ENCODE results near the gene PEPD.

Gene PEPD

DNA sequence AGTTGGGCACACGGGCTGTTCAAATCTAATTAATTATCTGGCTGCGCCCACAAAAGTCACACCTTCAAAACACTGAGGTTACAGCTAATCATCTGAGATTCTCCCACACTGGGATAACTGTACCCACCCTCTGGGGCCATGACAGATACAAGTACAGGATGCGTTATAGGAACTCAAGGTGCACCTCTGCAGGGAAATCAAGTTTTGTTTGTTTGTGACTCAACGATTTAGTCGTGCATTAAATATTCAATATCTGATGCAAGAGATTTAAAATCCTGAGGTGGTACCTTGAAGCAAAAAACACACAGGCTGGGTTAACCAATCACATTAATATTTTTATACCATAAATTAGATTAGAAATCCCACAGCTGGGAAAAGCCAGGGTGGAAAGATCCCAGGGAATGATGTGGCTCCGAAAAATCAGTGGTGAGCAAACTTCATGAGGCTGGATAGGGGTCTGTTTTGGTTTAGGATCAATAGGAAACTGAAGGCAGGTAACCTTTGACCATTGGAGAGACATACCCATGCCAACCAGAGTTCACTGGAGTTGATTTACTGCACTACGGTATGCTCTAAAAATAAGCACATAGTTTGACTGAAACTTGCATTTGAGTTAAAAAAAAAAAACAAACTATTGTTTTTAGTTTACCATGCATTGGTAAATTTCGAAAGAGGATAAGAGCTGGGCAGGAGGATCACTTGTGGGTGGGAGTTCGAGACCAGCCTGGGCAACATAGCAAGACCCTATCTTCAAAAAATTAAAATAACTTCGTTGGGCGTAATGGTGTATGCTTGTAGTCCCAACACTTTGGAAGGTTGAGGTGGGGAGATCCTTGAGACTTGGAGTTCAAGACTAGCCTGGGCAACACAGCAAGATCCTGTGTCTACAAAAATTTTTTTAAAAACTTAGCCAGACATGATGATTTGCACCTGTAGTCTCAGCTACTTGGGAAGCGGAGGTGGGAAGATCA is 172.0 kb downstream of the PEPD start:
- no peak for DNase-seq

DNA sequence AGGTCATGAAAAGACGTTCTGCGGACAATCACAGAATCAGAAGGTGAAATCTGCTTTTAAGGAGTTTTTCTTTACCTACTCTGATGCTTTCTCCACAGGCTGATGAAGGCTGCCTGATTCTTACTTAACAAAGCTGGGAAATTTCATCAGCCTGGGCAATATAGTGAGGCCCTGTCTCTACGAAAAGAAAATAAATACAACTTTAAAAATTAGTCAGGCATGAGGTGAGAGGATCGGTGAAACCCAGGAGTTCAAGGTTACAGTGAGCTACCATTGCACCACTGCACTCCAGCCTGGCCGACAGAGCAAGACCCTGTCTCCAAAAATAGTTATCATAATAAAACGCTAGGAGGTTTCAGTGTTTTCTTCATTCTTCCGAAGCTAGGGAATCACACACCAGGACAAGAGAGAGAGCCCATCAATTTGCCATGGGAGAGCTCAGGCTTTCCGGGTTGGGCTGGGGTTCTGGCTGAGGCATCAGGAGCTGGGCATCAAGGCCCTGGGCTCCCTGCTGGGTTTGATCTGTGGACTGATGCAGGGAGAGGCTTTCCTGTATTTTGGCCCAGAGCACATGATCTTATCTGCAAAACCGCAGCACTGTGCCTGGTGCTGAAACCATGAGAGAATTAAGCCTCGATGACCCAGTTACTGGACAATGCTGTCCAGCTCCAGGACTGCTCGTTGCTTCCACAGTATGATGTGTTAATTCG is 173.1 kb downstream of the PEPD start:
- no peak for DNase-seq

DNA sequence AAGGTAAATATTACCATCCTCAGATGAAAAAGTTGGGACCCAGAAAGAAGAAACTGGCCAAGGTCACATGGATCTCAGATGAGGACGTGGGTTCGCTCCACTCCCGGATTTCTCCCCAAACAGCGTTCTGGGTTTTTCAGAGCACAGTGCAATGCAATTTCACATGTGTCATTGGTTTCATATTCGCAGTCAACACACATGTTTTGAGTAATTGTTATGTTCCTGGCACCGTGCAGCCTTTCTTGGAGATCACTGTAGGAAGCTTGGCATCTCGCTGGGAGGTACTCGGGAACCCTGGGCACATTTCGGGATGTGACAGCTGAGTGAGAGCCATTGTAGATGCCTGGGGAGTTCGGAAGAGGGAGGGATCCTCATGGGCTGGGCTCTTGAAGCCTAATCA is 174.3 kb downstream of the PEPD start:
- DNase-seq = no peak

DNA sequence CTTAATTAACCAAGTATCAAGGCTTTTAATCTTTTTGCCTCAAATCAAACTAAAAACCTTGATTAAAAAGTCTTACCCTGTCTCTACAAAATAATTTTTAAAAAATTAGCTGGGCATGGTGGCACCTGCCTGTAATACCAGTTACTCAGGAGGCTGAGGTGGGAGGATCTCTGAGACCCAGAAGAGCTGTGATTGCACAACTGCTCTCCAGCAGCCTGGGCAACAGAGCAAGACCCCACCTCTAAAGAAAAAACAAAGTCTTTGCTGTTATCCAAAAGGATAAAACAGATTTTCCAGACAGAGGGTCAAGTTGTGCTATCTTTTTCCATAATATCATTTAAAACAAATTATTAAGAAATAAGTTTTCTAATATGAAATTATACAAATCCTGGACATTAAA is 174.9 kb downstream of the PEPD start:
- DNase-seq = no peak

DNA sequence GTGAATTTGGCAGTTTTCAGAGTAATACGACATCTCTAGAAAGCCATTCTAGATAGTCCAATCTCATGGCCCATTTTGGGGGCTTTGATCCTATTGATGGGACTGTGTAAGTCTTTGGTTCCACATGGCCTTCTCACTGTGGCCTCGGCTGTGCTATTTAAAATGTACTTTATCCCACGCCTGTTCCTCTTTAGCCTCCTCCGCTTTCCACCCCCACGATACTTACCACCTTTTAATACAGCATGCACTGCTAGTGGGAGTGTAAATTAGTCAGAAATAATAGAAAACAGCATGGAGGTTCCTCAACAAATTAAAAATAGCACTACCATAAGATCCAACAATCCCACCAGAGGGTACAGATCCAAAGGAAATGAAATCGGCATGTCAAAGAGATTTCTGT is 176.4 kb downstream of the PEPD start:
- peak; percentile 14 for DNase-seq

DNA sequence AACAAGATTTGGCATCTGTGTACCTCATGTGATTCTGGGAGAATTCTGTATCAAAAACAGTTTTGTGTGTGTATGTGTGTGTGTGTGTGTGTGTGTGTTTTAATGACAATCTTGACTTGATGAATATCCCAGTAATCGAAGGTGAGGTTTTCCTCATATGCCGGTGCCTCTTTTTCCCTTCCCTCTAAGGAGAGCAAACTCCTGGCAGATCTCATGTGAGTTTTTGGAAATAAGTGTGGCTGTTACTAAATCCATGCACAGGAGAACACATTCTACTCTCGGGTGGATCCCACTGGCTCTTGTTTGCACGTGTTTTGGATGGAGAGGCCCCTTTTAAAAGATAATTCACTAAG is 177.0 kb downstream of the PEPD start:
- no peak for DNase-seq

DNA sequence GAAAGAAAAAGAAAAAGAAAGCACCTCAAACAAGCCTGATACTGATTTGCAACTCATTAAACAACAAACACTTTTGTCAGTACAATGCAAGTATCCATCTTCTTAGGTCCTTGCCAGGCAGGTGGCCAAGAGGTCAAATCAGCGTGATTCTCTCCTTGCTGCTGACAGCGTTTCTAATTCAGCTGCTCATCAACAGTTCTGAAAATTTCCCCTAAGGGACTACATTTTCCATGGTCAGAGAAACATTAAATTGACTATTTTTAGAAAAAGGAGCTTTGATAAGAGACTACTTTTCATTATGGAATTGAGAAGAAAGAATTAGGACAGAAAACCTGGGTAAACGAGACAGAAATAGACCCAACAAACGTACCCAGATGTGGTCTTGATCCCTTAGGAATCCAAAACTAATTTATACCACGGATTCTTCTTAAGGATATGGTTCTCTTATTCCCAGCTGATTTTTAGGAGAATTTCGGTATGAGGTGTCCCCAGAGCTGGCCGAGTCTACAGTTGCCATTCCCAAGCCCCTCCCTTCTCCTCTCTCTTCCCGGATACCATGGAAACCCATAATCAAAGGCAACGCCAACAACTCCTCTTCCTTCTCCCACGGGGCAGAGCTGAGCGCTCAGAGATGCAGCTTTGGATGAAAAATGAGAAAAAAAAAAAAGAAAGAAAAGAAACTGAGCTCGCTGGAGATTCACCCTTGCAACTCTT is 177.6 kb downstream of the PEPD start:
- no peak for DNase-seq

DNA sequence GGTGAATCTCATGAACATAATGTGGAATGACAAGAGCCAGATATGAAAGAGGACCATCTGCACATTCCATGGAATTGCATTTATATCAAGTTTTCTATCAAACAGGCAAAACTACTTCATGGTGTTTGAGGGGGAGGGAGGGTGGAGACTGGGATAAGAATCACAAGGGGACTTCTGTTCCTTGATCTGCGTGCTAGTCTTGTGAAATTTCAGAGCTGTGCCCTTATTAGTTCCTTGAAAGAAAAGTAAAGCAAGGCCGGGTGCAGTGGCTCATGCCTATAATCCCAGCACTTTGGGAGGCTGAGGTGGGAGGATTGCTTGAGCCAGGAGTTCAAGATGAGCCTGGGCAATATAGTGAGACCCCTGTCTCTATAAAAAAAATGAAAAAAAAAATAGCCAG is 178.3 kb downstream of the PEPD start:
- DNase-seq = peak; percentile 35

DNA sequence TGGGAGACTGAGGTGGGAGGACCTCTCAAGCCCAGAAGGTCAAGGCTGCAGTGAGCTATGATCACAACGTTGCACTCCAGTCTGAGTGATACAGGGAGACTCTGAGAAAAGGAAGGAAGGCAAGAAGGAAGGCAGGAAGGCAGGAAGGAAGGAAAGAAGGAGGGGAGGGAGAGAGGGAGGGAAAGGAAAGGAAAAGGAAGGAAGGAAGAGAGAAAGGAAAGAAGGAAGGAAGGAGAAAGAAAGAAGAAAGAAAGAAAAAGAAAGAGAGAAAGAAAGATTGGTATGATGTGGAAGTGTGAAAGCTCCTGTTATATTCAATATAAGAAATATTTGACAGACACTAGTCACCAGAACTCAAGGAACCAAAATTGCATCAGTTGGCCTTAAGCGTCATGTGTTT is 180.6 kb downstream of the PEPD start:
- DNase-seq = no peak

DNA sequence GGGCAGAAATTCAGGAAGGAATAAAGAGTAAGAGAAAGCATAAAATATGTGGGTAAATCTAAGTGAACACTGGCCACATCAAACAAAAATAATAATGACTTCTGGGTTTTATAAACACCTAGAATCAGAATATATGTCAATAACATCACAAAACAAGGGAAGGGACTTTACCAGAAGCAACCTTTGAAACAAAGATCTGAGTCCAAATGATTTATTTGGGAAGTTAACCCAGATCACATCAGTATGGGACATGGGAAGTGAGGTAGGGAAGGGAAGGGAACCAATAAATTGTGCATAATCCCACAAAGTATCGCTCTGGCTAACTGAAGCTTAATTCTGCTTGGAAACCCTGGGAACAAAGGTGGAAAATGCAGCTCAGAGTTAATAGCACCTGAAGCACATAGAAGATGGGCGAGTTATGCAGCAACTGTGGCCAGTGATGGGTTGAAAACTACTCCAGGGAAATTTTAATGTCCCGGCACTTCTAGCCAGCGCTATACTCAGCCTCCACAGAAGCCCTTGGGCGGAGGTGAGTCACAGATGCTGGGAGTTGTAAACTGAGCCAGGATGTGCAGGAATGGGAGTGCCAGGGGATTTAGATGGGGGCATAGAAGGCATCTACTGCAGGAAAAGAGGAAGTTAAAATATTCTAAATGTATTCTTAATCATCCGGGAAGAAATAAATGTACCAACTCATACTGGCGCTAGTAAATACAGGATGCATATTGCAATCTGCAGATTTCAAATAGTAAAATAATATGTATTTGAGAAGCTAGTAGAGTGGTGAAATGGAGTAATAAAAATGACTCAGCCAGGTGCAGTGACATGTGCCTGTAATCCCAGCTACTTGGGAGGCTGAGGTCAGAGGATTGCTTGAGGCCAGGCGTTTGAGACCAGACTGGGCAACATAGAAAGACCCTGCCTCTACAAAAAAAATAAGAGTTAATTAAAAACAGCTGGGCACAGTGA is 182.3 kb downstream of the PEPD start:
- peak; percentile 34 for DNase-seq

Measured in inflammatory macrophage treated with lipopolysaccharide for 4 hours (primary cell).